ENCODE results near the gene CHST7.

Gene CHST7

GRCh38 chrX:46573892-46574773 lies 568 bp downstream of the CHST7 start:
- FAIRE-seq: no peak

GRCh38 chrX:46574774-46575381 lies 1.3 kb downstream of the CHST7 start:
- no peak for FAIRE-seq

GRCh38 chrX:46575586-46575985 lies 2.0 kb downstream of the CHST7 start:
- no peak for FAIRE-seq

GRCh38 chrX:46575991-46576392 lies 2.4 kb downstream of the CHST7 start:
- FAIRE-seq: no peak

- no peak for FAIRE-seq
Measured at GRCh38 chrX:46576458-46576857, 2.9 kb downstream of the CHST7 start.

- no peak for FAIRE-seq
Measured at GRCh38 chrX:46577221-46578005, 3.8 kb downstream of the CHST7 start.

- no peak for FAIRE-seq
Measured at GRCh38 chrX:46579250-46579649, 5.7 kb downstream of the CHST7 start.

- no peak for FAIRE-seq
Measured at GRCh38 chrX:46580613-46581012, 7.0 kb downstream of the CHST7 start.

GRCh38 chrX:46582325-46582724 lies 8.8 kb downstream of the CHST7 start:
- FAIRE-seq: no peak

GRCh38 chrX:46582966-46583365 lies 9.4 kb downstream of the CHST7 start:
- FAIRE-seq: no peak

- FAIRE-seq: no peak
Measured at GRCh38 chrX:46584736-46585135, 11.2 kb downstream of the CHST7 start.

- FAIRE-seq: no peak
Measured at GRCh38 chrX:46587158-46587557, 13.6 kb downstream of the CHST7 start.

- no peak for FAIRE-seq
Measured at GRCh38 chrX:46587753-46588171, 14.2 kb downstream of the CHST7 start.

- FAIRE-seq: no peak
Measured at GRCh38 chrX:46588263-46588662, 14.7 kb downstream of the CHST7 start.

GRCh38 chrX:46589977-46590723 lies 16.6 kb downstream of the CHST7 start:
- FAIRE-seq: no peak

GRCh38 chrX:46595084-46595483 lies 21.5 kb downstream of the CHST7 start:
- no peak for FAIRE-seq

GRCh38 chrX:46597208-46597607 lies 23.6 kb downstream of the CHST7 start:
- FAIRE-seq: no peak

- FAIRE-seq: no peak
Measured at GRCh38 chrX:46597771-46598170, 24.2 kb downstream of the CHST7 start.

GRCh38 chrX:46599051-46599560 lies 25.5 kb downstream of the CHST7 start:
- no peak for FAIRE-seq

- FAIRE-seq: no peak
Measured at GRCh38 chrX:46601283-46601682, 27.7 kb downstream of the CHST7 start.

- no peak for FAIRE-seq
Measured at GRCh38 chrX:46602468-46603102, 29.0 kb downstream of the CHST7 start.

GRCh38 chrX:46607916-46608315 lies 34.4 kb downstream of the CHST7 start:
- no peak for FAIRE-seq
